Glomerular visceral epithelial cell (primary cell): ENCODE data around the gene FOXA3.
"Not testable (repeated sequence)": the region's sequence is repeated elsewhere in the genome, so short reads cannot be mapped to it uniquely, and the experiment has no call there.

Experiments used
- DNase-seq: peaks from one replicate; pipeline ENCODE4 v3.0.0-alpha.2; 2016; ENCODE audit errors: extremely low spot score

Gene FOXA3

GRCh38 chr19:45889210-45889885, 25.2 kb downstream of the FOXA3 start:
- no peak for DNase-seq

GRCh38 chr19:45890877-45891276, 26.8 kb downstream of the FOXA3 start:
- no peak for DNase-seq

GRCh38 chr19:45895519-45895972, 31.4 kb downstream of the FOXA3 start:
- no peak for DNase-seq

- not testable (repeated sequence) for DNase-seq
Measured at GRCh38 chr19:45895983-45896599, 32.0 kb downstream of the FOXA3 start.

- DNase-seq, result no peak
Measured at GRCh38 chr19:45897261-45897812, 33.2 kb downstream of the FOXA3 start.

GRCh38 chr19:45899253-45899652, 35.1 kb downstream of the FOXA3 start:
- no peak for DNase-seq

GRCh38 chr19:45899919-45900589, 35.9 kb downstream of the FOXA3 start:
- DNase-seq, result no peak

- DNase-seq, result no peak
Measured at GRCh38 chr19:45900738-45901431, 36.8 kb downstream of the FOXA3 start.

- DNase-seq, result no peak
Measured at GRCh38 chr19:45901432-45901911, 37.3 kb downstream of the FOXA3 start.

- no peak for DNase-seq
Measured at GRCh38 chr19:45901912-45902650, 38.0 kb downstream of the FOXA3 start, which contains the start of gene MYPOP. MYPOP (minus strand) TSS chr19:45902613; CDS start chr19:45901773, 840 bp downstream.

- peak; percentile 99 for DNase-seq
Measured at GRCh38 chr19:45902651-45903625, 38.8 kb downstream of the FOXA3 start.

- DNase-seq, result no peak
Measured at GRCh38 chr19:45905011-45905410, 40.9 kb downstream of the FOXA3 start.

GRCh38 chr19:45906221-45906620, 42.1 kb downstream of the FOXA3 start:
- DNase-seq, result no peak

GRCh38 chr19:45908956-45909355, 44.8 kb downstream of the FOXA3 start:
- DNase-seq, result no peak

- no peak for DNase-seq
Measured at GRCh38 chr19:45911291-45911690, 47.2 kb downstream of the FOXA3 start.

- DNase-seq, result no peak
Measured at GRCh38 chr19:45913874-45914830, 50.0 kb downstream of the FOXA3 start, which contains the start of gene NANOS2. NANOS2 (minus strand) TSS chr19:45914778; CDS start chr19:45914693, 85 bp downstream.

GRCh38 chr19:45917421-45918091, 53.4 kb downstream of the FOXA3 start:
- DNase-seq, result no peak

GRCh38 chr19:45918721-45919120, 54.6 kb downstream of the FOXA3 start:
- no peak for DNase-seq
